ENCODE data around the gene LCE1F.

- TF ChIP-seq CTCF (IDR thresholded peaks at IDR 0.05; ENCODE audit: low read length) (no peak), EZH2 (optimal IDR thresholded peaks at IDR 0.05; ENCODE audit: low read depth, low read length) (no peak)
Measured at GRCh38 chr1:152783095-152783494, 8.2 kb downstream of the LCE1F start.
